GM12873 (cell line): Measurements from ENCODE around the gene ATOH8.

ENCODE experiments used
- TF ChIP-seq, protein P1 (sequence below): IDR thresholded peaks from 2 replicates; pipeline ENCODE4 v1.5.1; 2012; ENCODE audit warnings: low read depth, mild to moderate bottlenecking, moderate library complexity, low read length, control low read depth; ENCODE audit not compliant: insufficient read depth; ENCODE audit errors: missing control alignments

ATOH8 gene

DNA sequence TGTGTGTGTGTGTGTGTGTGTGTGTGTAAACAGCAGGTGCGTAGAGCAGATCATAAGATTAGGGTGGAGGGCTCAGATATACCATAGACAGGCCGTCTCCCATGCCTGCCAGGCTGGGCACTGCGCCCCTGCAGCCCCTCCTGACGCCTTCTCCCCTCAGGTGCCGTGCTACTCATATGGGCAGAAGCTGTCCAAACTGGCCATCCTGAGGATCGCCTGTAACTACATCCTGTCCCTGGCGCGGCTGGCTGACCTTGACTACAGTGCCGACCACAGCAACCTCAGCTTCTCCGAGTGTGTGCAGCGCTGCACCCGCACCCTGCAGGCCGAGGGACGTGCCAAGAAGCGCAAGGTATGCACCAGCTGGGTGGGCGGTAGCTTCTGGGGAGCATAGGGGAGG lies 10.0 kb downstream of the ATOH8 start:
- TF ChIP-seq, protein P1, sequence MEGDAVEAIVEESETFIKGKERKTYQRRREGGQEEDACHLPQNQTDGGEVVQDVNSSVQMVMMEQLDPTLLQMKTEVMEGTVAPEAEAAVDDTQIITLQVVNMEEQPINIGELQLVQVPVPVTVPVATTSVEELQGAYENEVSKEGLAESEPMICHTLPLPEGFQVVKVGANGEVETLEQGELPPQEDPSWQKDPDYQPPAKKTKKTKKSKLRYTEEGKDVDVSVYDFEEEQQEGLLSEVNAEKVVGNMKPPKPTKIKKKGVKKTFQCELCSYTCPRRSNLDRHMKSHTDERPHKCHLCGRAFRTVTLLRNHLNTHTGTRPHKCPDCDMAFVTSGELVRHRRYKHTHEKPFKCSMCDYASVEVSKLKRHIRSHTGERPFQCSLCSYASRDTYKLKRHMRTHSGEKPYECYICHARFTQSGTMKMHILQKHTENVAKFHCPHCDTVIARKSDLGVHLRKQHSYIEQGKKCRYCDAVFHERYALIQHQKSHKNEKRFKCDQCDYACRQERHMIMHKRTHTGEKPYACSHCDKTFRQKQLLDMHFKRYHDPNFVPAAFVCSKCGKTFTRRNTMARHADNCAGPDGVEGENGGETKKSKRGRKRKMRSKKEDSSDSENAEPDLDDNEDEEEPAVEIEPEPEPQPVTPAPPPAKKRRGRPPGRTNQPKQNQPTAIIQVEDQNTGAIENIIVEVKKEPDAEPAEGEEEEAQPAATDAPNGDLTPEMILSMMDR = no peak

DNA sequence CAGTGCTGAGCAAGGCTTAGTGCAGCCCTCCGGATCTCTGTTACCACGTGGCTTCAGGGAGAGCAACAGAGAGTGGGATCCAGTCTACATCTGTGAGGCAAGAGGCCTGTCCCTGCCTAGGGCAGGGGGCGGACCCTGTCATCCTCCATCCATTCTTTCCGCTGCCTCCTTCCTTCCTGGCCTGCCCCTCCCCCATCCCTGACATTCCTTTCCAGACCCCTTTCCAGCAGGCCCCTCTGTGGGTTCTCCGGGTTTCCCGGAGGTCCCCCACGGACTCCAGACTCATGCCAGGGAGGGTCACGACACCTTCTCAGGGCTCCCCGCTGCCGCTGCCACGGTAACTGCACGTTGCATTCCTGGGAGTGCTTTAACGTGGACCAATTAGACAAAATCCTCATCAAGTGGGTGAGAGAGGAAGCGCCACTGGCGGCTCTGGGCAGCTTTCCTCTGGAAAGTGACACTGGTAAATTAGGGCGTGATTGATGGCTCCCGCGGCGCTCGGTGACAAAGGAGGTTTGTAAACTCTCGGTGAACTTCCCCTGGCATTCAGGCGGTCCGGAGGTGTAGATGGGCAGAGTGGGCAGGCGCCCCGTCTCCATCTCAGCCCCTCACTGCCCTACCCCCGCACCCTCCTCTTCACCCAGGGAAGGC lies 11.4 kb downstream of the ATOH8 start:
- TF ChIP-seq, protein P1 = no peak

DNA sequence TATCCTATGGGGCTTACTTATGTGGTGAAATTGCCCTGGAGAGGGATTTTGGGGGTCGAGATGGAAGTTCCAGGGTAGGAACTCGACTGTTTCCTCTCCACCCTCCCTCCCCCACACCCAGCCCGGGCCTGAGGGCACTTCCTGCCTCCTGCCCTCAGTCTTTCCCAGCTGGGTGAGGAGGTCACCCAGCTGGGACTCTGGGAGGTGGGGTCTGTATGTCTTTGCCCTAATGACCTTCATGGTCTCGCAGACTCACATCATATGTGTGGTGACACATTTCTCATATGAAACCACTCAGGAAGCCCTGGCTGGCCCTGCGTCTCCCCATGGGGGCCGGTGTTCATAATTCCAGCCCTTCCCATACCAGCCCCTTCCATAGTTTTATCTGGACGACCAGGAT lies 12.4 kb downstream of the ATOH8 start:
- TF ChIP-seq, protein P1 = no peak

DNA sequence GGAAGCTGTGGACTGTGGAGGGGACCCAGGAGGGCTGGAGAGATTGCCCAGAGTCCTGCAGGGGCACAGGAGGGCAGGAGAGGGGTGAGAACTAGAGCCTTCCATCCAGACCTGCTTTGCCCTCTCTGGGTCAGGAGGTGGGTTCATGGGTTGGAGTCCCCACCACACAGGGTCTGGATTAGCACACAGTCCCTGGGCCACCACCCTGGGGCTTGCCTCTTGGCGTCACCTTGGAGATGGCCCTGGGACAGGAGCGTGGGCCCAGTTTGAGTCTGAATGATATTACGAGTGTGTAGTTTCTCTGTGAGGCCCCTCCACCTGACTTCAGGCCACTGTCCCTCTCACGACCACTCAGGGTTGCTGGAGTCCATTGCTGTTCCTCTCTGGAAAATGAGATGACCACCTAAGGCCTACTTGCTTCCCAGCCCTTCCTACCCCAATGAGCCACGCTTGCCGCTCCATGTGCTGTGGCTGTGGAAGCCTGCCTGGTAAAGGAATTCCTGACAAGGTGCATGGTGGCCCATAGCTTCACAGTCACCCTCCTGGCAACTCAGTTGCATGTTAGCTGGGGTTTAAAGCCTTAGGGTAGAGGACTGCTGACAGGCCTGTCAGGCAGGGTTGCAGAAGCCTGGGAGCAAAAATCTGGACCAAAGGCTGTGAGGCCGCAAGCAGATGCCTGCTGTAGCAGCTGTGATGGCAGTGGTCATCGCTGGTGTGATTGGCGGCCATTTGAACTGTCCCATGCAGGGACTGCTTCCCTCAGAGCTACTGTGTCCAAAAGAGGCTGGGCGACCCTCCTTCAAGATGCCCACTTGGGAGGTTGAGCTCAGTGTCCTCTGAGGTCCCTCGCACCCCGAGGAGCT lies 14.2 kb downstream of the ATOH8 start:
- TF ChIP-seq, protein P1 = no peak

DNA sequence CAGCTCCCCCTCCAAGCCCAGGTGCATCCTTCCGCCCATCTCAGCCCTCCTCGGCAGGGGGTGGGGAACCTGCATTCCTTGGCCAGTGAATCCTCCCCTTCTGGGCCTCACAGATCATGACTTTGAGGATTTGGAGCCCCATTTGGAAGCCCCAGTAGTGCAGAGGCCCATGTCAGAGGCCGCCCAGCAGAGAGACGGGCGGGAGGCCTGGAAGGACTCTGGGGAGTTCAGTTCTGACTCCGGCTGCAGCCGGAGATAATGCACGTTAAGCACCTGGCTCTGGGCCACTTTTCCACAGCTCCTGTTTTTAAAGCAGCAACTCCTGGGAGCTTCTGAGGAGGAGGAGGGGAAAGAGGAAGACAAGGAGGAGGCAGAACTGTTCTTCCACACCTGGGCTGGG lies 14.9 kb downstream of the ATOH8 start:
- TF ChIP-seq, protein P1 = no peak

DNA sequence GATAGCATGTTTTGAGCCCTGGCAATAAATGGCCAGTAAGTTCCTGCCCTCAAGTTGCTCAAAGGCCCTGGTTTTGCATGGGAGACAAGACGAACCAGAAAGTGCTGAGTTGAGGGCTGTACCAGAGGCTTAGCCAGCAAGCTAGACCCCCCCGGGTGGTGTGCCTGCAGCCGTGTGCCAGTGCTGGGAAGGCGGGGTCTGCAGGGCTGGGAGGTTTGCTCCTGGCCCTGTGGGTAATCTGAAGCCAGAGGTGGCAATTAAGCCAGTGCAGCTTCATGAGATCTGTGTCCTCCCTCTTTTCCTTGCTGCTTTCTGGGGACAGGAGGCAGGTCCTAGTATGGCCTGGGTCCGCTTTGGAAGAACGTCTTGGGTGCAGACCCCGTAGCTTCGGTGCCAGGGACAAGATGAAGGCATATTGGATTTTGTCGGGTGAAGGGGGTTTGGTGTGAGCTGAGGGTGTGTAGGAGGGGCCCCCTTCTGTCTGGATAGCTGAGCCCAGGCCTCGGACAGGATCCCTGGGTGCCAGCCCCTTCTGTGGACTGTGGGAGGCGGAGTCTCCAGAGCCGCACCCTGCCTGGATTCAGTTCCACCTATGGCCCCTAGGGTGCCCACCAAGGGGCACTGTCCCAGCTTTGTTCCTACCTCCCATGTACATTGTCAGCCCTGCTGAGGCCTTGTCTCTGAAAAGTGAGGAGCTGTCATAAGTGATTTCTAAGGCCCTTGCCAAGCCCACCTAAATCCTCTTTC lies 15.6 kb downstream of the ATOH8 start:
- TF ChIP-seq, protein P1 = peak; percentile 53

DNA sequence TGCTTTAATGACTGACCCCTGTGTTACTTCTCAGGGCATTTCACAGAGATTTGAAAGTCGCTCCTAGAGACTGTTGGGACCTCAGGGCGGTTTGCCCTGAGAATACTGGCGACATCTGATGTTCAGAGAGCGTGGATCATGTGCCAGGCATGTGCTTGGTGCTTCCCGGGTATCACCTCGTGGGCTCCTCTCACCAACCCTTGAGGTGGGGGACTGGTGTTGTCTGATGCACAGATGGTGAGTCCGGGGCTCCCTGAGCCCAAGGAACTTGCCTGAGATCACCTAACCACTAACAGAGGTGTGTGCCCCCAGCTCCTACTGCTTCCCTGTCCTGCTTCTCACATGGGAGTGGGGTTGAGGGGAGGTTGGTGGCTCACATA lies 16.2 kb downstream of the ATOH8 start:
- TF ChIP-seq, protein P1 = no peak
